GM10266 (cell line): ENCODE data around the gene UFSP1.

ENCODE experiments used
- DNase-seq: peaks from one replicate; pipeline ENCODE4 v3.0.0; 2012; ENCODE audit errors: extremely low spot score
- TF ChIP-seq, protein P1 (sequence below): IDR thresholded peaks from 2 replicates; pipeline ENCODE4 v1.5.1; 2012; ENCODE audit warnings: mild to moderate bottlenecking, low read depth; ENCODE audit not compliant: control insufficient read depth, insufficient read depth; ENCODE audit errors: missing control alignments

UFSP1 gene

GRCh38 chr7:100893318-100893895 lies 3.9 kb upstream of the UFSP1 start:
- TF ChIP-seq, protein P1, sequence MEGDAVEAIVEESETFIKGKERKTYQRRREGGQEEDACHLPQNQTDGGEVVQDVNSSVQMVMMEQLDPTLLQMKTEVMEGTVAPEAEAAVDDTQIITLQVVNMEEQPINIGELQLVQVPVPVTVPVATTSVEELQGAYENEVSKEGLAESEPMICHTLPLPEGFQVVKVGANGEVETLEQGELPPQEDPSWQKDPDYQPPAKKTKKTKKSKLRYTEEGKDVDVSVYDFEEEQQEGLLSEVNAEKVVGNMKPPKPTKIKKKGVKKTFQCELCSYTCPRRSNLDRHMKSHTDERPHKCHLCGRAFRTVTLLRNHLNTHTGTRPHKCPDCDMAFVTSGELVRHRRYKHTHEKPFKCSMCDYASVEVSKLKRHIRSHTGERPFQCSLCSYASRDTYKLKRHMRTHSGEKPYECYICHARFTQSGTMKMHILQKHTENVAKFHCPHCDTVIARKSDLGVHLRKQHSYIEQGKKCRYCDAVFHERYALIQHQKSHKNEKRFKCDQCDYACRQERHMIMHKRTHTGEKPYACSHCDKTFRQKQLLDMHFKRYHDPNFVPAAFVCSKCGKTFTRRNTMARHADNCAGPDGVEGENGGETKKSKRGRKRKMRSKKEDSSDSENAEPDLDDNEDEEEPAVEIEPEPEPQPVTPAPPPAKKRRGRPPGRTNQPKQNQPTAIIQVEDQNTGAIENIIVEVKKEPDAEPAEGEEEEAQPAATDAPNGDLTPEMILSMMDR: no peak
- peak; percentile 5 for DNase-seq

- DNase-seq: peak; percentile 13
- TF ChIP-seq, protein P1: no peak
These were observed 3.1 kb upstream of the UFSP1 start for GRCh38 chr7:100892364-100893317.

- no peak for DNase-seq
These were observed 2.2 kb upstream of the UFSP1 start for GRCh38 chr7:100891568-100892247.

GRCh38 chr7:100890653-100891567 lies 1.4 kb upstream of the UFSP1 start:
- DNase-seq: no peak
- TF ChIP-seq, protein P1: no peak

More at GRCh38 chr7:100891568-100892247, 2.2 kb upstream of the UFSP1 start:
- TF ChIP-seq, protein P1: no peak

GRCh38 chr7:100888291-100888987 lies 1.1 kb downstream of the UFSP1 start:
- TF ChIP-seq, protein P1: no peak
- no peak for DNase-seq
